Measurements from ENCODE around the gene STRN4.

DNA sequence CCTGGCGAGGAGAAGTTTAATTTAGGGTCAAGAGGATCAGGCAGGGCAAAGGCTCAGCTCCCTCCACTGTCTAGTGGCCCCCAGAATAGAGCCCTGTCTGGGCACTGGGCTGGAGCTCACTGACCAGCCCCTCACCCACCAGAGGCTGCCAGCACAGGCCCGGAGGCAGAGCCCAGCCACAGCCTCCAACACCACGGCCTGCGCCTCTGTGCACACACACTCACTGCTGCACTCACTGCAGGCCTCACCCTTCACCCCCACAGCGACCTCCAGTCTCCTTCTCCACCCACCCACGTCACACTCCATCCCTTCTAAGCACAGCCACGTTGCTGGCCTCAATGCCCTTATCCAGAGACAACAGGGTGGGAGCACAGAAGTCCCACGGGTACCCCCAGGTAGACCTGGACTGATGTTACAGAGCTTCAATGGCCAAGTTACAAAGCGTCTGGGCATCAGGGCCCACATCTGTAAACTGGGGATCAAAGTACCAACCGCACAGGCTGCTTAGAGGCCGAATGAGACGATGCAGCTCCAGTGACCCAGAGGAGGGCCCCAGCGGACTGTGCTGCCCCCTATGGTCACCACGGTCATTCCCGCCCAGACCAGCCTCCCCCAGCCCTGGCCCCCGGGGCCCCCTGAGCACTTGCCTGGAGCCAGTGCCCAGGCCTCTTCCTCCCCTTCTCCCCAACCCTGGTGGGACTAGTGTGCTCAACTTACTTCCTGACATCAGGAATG, 24.8 kb downstream of the STRN4 start:
- TF ChIP-seq CTCF (IDR thresholded peaks at IDR 0.05) (no peak; the same call in 1 of the 2 replicates), POLR2AphosphoS5 (IDR thresholded peaks at IDR 0.05; ENCODE audit: low read depth, low read length) (no peak), SIN3A (IDR thresholded peaks at IDR 0.05; ENCODE audit: borderline replicate concordance, insufficient read depth, low read depth, low read length) (no peak), TCF7L2 (IDR thresholded peaks at IDR 0.05; ENCODE audit: low read depth, low read length) (no peak)

Measured in Panc1 (cell line).